HEK293 (cell line): ENCODE data around the gene LCN9.

Source experiments
- HOXD13 ChIP-seq: sonication (generic); formaldehyde crosslinking; IDR thresholded peaks from 2 replicates; pipeline ENCODE4 v1.8.0; 2022; ENCODE audit warnings: missing genetic modification reagents, borderline replicate concordance
- RBAK ChIP-seq: fragments of 450-650 bp; formaldehyde crosslinking; IDR thresholded peaks from 2 replicates; pipeline ENCODE4 v1.5.1; 2016; ENCODE audit warnings: missing biosample characterization, missing genetic modification characterization
- ZNF157 ChIP-seq: fragments of 450-650 bp; formaldehyde crosslinking; IDR thresholded peaks from 2 replicates; pipeline ENCODE4 v1.5.1; 2016; ENCODE audit warnings: missing biosample characterization, missing genetic modification characterization
- ZNF24 ChIP-seq: fragments of 450-650 bp; formaldehyde crosslinking; IDR thresholded peaks from 2 replicates; pipeline ENCODE4 v1.5.1; 2016; ENCODE audit warnings: missing biosample characterization, missing genetic modification characterization
- ZNF449 ChIP-seq: fragments of 450-650 bp; formaldehyde crosslinking; IDR thresholded peaks from 2 replicates; pipeline ENCODE4 v1.5.1; 2017; ENCODE audit warnings: missing biosample characterization, mild to moderate bottlenecking, missing genetic modification characterization, moderate library complexity
- TF ChIP-seq, protein P1 (sequence below): fragments of 450-650 bp; formaldehyde crosslinking; IDR thresholded peaks from 2 replicates; pipeline ENCODE4 v1.5.1; 2016; ENCODE audit warnings: missing biosample characterization, missing genetic modification characterization
- TF ChIP-seq, protein P2 (sequence below): fragments of 450-650 bp; formaldehyde crosslinking; IDR thresholded peaks from 2 replicates; pipeline ENCODE4 v1.5.1; 2016; ENCODE audit warnings: missing biosample characterization, missing genetic modification characterization
- TF ChIP-seq, protein P3 (sequence below): fragments of 450-650 bp; formaldehyde crosslinking; IDR thresholded peaks from 2 replicates; pipeline ENCODE4 v1.5.1; 2016; ENCODE audit warnings: missing biosample characterization, missing genetic modification characterization
- TF ChIP-seq, protein P4 (sequence below): sonication (generic); formaldehyde crosslinking; IDR thresholded peaks from 2 replicates; pipeline ENCODE4 v1.8.1; 2022; ENCODE audit warnings: mild to moderate bottlenecking, moderate library complexity, missing genetic modification reagents

- TF ChIP-seq, protein P1, sequence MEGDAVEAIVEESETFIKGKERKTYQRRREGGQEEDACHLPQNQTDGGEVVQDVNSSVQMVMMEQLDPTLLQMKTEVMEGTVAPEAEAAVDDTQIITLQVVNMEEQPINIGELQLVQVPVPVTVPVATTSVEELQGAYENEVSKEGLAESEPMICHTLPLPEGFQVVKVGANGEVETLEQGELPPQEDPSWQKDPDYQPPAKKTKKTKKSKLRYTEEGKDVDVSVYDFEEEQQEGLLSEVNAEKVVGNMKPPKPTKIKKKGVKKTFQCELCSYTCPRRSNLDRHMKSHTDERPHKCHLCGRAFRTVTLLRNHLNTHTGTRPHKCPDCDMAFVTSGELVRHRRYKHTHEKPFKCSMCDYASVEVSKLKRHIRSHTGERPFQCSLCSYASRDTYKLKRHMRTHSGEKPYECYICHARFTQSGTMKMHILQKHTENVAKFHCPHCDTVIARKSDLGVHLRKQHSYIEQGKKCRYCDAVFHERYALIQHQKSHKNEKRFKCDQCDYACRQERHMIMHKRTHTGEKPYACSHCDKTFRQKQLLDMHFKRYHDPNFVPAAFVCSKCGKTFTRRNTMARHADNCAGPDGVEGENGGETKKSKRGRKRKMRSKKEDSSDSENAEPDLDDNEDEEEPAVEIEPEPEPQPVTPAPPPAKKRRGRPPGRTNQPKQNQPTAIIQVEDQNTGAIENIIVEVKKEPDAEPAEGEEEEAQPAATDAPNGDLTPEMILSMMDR (tag by site-specific recombination): no peak
- TF ChIP-seq, protein P2, sequence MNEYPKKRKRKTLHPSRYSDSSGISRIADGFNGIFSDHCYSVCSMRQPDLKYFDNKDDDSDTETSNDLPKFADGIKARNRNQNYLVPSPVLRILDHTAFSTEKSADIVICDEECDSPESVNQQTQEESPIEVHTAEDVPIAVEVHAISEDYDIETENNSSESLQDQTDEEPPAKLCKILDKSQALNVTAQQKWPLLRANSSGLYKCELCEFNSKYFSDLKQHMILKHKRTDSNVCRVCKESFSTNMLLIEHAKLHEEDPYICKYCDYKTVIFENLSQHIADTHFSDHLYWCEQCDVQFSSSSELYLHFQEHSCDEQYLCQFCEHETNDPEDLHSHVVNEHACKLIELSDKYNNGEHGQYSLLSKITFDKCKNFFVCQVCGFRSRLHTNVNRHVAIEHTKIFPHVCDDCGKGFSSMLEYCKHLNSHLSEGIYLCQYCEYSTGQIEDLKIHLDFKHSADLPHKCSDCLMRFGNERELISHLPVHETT (tag by site-specific recombination): no peak
- TF ChIP-seq ZNF157 (tag by site-specific recombination): no peak
- no peak for TF ChIP-seq RBAK
- TF ChIP-seq, protein P3, sequence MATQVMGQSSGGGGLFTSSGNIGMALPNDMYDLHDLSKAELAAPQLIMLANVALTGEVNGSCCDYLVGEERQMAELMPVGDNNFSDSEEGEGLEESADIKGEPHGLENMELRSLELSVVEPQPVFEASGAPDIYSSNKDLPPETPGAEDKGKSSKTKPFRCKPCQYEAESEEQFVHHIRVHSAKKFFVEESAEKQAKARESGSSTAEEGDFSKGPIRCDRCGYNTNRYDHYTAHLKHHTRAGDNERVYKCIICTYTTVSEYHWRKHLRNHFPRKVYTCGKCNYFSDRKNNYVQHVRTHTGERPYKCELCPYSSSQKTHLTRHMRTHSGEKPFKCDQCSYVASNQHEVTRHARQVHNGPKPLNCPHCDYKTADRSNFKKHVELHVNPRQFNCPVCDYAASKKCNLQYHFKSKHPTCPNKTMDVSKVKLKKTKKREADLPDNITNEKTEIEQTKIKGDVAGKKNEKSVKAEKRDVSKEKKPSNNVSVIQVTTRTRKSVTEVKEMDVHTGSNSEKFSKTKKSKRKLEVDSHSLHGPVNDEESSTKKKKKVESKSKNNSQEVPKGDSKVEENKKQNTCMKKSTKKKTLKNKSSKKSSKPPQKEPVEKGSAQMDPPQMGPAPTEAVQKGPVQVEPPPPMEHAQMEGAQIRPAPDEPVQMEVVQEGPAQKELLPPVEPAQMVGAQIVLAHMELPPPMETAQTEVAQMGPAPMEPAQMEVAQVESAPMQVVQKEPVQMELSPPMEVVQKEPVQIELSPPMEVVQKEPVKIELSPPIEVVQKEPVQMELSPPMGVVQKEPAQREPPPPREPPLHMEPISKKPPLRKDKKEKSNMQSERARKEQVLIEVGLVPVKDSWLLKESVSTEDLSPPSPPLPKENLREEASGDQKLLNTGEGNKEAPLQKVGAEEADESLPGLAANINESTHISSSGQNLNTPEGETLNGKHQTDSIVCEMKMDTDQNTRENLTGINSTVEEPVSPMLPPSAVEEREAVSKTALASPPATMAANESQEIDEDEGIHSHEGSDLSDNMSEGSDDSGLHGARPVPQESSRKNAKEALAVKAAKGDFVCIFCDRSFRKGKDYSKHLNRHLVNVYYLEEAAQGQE: no peak
- TF ChIP-seq, protein P4, sequence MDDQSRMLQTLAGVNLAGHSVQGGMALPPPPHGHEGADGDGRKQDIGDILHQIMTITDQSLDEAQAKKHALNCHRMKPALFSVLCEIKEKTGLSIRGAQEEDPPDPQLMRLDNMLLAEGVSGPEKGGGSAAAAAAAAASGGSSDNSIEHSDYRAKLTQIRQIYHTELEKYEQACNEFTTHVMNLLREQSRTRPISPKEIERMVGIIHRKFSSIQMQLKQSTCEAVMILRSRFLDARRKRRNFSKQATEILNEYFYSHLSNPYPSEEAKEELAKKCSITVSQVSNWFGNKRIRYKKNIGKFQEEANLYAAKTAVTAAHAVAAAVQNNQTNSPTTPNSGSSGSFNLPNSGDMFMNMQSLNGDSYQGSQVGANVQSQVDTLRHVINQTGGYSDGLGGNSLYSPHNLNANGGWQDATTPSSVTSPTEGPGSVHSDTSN (CRISPR knock-in tag): no peak
- no peak for TF ChIP-seq HOXD13 (CRISPR knock-in tag)
- TF ChIP-seq ZNF24 (tag by site-specific recombination): no peak
- no peak for TF ChIP-seq ZNF449 (tag by site-specific recombination)
Observed at GRCh38 chr9:135649508-135649907, 13.6 kb upstream of the LCN9 start.
